Lower lobe of right lung (tissue), 2 donors: ENCODE measurements around the gene MYLK2. TPM values are rescaled to one million over a fixed set of nuclear protein-coding genes. Genes with fewer than 3 reads are reported as not detected.

Experiments
- ATAC-seq, 2 donors: fragments of 200-7000 bp; cut with Tn5 transposase; one replicate each; pipeline ENCODE4 v1.9.1; 2020 to 2022; ENCODE audit warnings: mild to moderate bottlenecking in 2 of 2, moderate library complexity in 2 of 2
- DNase-seq: peaks from one replicate; pipeline ENCODE4 v3.0.0-alpha.2; 2020
- H3K27ac ChIP-seq: fragments of 200-600 bp; one replicate; pipeline ENCODE4 v1.8.0; 2022
- H3K27me3 ChIP-seq: fragments of 200-600 bp; one replicate; pipeline ENCODE4 v1.8.0; 2022; ENCODE audit warnings: low read depth
- H3K36me3 ChIP-seq: fragments of 200-600 bp; one replicate; pipeline ENCODE4 v1.8.0; 2022; ENCODE audit warnings: mild to moderate bottlenecking
- H3K4me1 ChIP-seq: fragments of 200-600 bp; one replicate; pipeline ENCODE4 v1.8.0; 2022
- H3K4me3 ChIP-seq: fragments of 200-600 bp; one replicate; pipeline ENCODE4 v1.8.0; 2022; ENCODE audit warnings: mild to moderate bottlenecking
- H3K9me3 ChIP-seq: fragments of 200-600 bp; one replicate; pipeline ENCODE4 v1.8.0; 2022
- intact Hi-C: fragments of 100-400 bp; cut with DNase I; formaldehyde crosslinking; loops from one replicate; pipeline ENCODE4 v1.11.0; 2022
- total RNA-seq: library from RNA; stranded (reverse); fragmentation: NEBNext Ultra II Directional; extraction: Animal tissue kit (Norgen Biotek cat#: 25700); gene quantifications from one replicate; pipeline ENCODE4 v1.2.1, GENCODE V29; 2021
- TF ChIP-seq, protein P1 (sequence below): fragments of 200-600 bp; IDR thresholded peaks from one replicate; pipeline ENCODE4 v1.8.0; 2022; ENCODE audit warnings: antibody characterized with exemption, mild to moderate bottlenecking
- donor health status: DM: no; HTN: yes; CAD: no; lungs with severe emphysema.

MYLK2 gene
- total RNA-seq, 1 donor from 2014 or later, result not detected

DNA sequence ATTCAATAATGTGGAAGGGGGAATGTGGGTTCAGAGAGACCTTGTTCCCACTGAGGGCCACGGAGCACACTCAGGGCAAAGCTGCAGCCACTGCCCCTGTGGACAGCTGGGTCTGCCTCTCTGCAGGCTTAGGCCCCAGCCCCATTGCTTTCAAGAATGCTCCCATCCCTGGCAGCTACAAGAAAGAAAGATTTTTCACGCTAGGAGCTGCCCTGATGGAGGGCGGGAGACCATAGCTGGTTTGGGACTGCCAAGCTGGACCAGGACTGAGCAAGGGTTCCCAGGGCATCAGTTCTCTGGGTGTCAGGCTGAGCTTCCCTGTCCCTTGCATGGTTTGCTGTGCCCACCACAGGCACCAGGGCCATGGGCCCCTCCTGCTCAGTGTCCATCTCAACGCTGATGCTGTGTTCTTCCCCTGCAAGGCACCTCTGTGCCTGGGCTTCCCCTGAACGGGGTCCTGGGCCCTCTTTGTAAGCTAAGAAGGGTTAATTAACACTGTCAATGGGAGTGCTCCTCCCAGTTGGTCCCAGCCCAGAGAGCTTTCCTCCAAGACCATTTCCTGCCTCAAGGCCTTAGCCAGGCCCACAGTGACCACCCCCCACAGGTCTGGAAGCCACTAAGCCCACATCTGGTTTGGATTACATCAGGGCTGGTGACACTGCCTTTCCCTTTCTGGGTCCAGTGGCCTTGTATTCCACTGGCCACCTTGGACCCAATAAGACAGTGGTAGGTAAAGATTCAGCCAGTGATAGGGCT lies 17.9 kb downstream of the MYLK2 start:
- H3K9me3 ChIP-seq, result no peaks in the 10 kb centered on the region
- intact Hi-C loops, result no loop called here
- TF ChIP-seq, protein P1, sequence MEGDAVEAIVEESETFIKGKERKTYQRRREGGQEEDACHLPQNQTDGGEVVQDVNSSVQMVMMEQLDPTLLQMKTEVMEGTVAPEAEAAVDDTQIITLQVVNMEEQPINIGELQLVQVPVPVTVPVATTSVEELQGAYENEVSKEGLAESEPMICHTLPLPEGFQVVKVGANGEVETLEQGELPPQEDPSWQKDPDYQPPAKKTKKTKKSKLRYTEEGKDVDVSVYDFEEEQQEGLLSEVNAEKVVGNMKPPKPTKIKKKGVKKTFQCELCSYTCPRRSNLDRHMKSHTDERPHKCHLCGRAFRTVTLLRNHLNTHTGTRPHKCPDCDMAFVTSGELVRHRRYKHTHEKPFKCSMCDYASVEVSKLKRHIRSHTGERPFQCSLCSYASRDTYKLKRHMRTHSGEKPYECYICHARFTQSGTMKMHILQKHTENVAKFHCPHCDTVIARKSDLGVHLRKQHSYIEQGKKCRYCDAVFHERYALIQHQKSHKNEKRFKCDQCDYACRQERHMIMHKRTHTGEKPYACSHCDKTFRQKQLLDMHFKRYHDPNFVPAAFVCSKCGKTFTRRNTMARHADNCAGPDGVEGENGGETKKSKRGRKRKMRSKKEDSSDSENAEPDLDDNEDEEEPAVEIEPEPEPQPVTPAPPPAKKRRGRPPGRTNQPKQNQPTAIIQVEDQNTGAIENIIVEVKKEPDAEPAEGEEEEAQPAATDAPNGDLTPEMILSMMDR, result no peak
- H3K4me3 ChIP-seq, result no peak overlapping the region
- no peaks in the 10 kb centered on the region for H3K36me3 ChIP-seq
- H3K4me1 ChIP-seq, result peaks cover 39% of the 10 kb centered on the region
- H3K27ac ChIP-seq, result no peak overlapping the region
- peaks cover 4% of the 10 kb centered on the region for H3K27me3 ChIP-seq
- no peak for ATAC-seq
- DNase-seq, result no peak

DNA sequence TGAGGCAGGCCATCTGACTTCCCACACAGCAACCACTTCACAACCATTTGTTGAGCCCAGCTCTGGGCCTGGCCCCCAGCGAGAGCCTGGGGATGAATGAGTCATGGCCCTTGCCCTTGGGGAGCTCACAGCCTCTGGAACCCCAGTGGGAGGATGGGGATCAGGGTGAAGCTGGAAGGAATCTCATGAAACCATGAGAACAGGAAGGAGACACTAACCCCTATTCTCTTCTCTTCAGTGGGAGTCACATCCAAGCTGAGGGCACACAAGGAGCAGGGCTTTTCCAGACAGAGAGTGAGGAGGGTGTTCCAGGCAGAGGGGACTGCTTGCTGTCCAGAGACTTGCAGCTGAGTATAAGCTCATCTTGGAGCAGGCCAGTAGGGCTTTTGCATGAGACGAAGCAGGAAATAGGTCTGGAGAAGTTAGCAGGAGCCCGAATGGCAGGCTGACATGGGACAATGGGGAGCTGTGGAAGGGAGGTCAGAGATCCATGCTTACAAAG lies 18.8 kb downstream of the MYLK2 start:
- no peak overlapping the region for H3K27ac ChIP-seq
- H3K9me3 ChIP-seq, result no peaks in the 10 kb centered on the region
- no peak overlapping the region for H3K4me3 ChIP-seq
- no peak for DNase-seq
- no peaks in the 10 kb centered on the region for H3K36me3 ChIP-seq
- ATAC-seq, result no peak
- H3K27me3 ChIP-seq, result peaks cover 4% of the 10 kb centered on the region
- TF ChIP-seq, protein P1, result no peak
- H3K4me1 ChIP-seq, result peaks cover 41% of the 10 kb centered on the region
- intact Hi-C loops, result no loop called here

DNA sequence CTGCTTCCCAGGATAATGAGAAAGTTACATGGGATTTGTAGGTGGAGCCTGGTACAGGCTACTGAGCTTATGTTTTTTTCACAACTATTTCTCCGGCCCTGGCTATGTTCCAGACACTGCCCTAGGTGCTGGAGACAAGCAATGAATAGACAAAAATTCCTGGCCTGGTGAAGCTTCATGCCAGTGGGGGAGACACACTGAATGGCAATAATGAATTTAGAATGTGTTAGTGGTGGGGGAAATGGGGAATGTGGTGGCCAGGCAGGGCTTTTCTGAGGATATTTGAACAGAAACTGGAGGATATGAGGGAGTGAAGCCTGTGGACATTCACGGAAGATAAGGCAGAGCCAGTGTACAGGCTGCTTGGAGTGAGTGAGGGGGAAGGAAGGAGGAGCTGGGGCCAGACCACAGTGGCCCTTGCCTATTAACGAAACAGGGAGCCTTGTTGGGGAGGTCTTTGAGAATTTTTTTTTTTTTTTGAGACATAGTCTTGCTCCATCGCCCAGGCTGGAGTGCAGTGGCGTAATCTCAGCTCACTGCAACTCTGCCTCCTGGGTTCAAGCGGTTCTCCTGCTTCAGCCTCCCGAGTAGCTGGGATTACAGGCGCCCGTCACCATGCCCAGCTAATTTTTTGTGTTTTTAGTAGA lies 19.6 kb downstream of the MYLK2 start:
- Histone ChIP-seq H3K27me3 (peaks cover 1% of the 10 kb centered on the region), H3K4me1 (peaks cover 44% of the 10 kb centered on the region), H3K9me3 (no peaks in the 10 kb centered on the region), H3K36me3 (no peaks in the 10 kb centered on the region), H3K4me3 (no peak overlapping the region), H3K27ac (no peak overlapping the region)
- DNase-seq, result no peak
- TF ChIP-seq, protein P1, result no peak
- no peak for ATAC-seq
- intact Hi-C loops, result no loop called here

DNA sequence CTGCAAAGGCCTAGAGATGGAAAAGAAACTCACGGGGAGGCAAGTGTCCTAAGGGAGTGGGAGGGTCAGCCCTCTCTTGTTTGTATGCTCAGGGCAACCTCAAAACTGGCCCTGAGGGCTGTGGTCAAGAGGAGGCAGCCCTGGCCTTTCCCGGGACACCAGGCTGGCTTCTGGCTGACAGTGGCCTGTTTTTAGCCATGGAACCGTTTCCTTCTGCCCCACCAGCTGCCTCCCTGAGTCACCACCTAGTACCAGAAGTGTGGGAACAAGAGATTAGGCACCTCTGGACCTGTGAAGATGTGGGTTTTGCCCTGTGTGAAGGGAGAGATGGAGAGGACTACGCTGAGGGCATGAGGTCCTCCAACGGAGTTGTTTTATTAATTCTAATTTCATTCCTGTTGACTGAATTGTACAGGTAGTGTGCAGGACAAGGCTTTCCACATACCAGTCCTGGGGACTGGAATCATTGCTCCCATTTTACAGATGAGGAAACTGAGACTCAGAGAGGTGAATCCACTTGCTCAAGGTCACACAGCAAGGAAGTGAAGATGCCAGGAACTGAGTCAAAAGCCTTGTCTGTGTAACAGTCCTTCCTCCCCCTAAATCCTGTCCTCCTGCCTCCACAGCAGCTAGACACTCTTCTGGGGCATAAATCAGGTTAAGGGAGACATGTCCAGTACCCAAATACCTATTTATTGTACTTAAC lies 20.8 kb downstream of the MYLK2 start:
- Histone ChIP-seq H3K36me3 (no peaks in the 10 kb centered on the region), H3K9me3 (no peaks in the 10 kb centered on the region), H3K27ac (no peak overlapping the region), H3K4me1 (peaks cover 43% of the 10 kb centered on the region), H3K27me3 (no peaks in the 10 kb centered on the region), H3K4me3 (no peak overlapping the region)
- DNase-seq (no peak), ATAC-seq (no peak)
- TF ChIP-seq, protein P1, result no peak
- intact Hi-C loops, result no loop called here

DNA sequence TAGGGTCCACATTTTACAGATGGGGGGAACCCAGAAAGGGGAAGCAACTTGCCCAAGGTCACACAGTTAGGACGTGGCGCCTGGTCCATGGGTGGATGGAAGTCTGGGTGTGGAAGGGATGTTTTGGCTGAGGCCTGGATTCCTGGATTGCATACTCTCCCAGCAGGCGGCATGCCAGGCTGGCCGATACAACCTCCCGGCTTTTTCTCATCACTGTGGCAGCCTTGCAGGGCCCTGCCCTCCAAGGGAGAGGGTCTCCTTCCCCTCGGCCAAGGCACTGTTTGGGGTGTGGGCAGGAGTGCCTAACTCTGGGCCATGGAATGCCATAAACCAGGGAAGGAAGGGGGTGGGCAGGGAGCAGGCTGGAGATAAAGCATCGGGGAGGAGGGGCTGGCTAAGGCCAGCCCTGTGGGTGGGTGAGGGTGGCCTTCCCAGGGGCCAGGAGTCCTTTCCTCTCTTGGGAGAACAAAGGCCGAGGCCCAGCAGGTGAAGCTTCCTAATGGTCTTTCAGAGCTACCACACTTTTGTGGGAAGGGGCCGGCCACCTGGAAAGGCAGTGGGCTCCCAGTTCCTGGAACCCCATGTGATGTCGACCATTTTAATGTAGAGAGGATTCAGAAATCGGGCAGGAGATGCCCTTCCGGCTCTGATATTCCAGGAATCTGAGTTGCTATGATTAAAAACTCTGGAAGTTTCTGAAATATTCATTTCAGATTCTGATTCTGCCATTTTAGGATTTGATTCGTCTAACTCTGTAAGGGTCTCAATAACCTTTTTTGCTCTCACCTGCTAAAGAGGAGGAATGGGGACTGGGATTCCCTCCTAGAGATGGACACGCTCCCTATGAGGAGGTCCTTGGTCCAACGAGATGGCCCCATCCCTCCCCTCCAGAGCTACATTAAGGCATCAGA lies 22.0 kb downstream of the MYLK2 start:
- TF ChIP-seq, protein P1, result no peak
- Histone ChIP-seq H3K27me3 (no peaks in the 10 kb centered on the region), H3K9me3 (no peaks in the 10 kb centered on the region), H3K4me3 (no peak overlapping the region), H3K36me3 (no peaks in the 10 kb centered on the region), H3K4me1 (peaks cover 33% of the 10 kb centered on the region), H3K27ac (peak overlapping the region; percentile 48)
- ATAC-seq (no peak), DNase-seq (no peak)
- intact Hi-C loops, result no loop called here
